ENCODE measurements around the gene RTN4RL1. TPM values are rescaled to one million over a fixed set of nuclear protein-coding genes. Genes with fewer than 3 reads are reported as not detected.

The RTN4RL1 gene
- total RNA-seq, 1 donor from 2014 or later: 12.4 TPM

DNA sequence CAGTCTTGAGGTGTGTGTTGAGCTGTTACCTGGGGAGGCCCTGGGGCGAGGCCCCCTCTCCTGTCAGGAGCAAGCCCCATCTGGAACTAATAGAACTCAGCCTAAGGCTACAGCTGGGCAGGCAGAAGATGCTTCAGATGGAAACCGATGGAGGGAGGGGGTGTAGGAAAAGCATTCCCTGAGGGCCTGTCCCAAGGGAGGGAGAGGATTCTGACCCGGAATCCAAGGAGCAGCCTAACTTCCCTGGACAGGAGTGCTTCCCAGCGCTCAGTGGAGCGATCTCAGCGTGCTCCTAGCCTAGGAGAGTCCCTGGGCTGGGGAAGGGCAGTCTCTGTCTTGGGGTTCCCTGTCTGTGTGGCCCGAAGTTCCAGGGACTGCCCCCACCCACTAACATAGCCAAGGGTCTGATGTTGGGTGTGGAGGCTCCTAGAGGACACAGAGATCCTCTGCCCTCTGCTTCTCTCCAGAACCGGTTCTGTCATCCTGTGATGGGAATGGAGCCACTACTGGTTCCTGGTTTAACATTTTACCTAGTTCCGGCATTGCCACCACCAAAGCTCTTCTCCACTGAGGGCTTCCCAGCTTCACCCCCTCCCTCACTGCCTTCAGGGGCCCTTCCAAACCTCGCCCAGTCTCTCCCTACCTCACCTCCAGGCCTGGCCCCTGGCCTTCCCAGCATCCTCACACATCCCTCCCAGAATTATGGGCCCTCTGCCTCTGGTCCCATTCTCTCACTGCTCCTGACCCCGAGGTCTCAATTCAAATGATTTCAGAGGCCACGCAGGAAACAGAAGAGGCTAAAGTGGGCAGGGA is 58.7 kb downstream of the RTN4RL1 start:
- peak overlapping the region; percentile 85 for H3K27ac Mint-ChIP-seq
- H3K9me3 Mint-ChIP-seq (ENCODE audit: low read depth): no peaks in the 10 kb centered on the region
- TF ChIP-seq, protein P1, sequence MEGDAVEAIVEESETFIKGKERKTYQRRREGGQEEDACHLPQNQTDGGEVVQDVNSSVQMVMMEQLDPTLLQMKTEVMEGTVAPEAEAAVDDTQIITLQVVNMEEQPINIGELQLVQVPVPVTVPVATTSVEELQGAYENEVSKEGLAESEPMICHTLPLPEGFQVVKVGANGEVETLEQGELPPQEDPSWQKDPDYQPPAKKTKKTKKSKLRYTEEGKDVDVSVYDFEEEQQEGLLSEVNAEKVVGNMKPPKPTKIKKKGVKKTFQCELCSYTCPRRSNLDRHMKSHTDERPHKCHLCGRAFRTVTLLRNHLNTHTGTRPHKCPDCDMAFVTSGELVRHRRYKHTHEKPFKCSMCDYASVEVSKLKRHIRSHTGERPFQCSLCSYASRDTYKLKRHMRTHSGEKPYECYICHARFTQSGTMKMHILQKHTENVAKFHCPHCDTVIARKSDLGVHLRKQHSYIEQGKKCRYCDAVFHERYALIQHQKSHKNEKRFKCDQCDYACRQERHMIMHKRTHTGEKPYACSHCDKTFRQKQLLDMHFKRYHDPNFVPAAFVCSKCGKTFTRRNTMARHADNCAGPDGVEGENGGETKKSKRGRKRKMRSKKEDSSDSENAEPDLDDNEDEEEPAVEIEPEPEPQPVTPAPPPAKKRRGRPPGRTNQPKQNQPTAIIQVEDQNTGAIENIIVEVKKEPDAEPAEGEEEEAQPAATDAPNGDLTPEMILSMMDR (IDR thresholded peaks at IDR 0.05; ENCODE audit: unreplicated experiment): no peak
- no peaks in the 10 kb centered on the region for H3K27me3 Mint-ChIP-seq
- H3K36me3 Mint-ChIP-seq (ENCODE audit: insufficient read depth): no peaks in the 10 kb centered on the region
- peaks cover 30% of the 10 kb centered on the region for H3K4me1 Mint-ChIP-seq (ENCODE audit: low read depth)
- DNase-seq (ENCODE audit: low spot score, unreplicated experiment): no peak
- H3K4me3 Mint-ChIP-seq (ENCODE audit: low read depth): no peak overlapping the region

DNA sequence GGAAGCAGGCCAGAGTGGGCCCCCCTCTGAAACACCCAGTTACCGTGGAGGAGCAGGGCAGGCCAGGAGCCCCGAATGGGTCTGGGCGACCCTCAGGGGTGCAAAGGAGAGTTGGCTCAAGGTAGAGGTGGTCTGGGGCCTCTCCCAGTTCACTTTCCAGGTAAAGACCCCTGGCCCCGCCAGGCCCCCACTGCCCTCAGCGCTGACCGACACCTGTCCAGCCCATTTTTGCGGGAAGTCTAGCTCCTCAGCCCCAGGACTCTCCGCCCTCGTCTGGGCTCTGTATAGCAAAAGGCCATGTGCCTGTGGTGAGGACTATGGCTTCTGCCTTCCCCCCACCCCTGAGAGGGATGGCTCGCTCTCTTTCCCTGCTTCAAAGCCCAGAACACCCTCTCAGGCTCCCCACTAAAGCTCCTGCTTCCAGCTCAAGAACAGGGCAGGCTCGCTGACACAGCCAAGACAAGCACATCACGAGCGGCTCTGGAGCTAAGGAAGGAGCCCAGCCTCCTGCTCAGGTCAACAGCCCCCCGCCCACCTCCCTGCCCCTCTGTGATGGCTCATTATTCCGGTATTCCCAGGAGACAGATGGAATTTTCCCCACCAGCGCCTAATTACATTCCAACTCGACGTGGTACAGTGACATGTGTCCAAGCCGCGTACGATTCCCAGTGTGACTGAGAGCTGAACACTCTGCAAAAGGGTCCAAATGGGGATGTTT is 59.4 kb downstream of the RTN4RL1 start:
- Mint-ChIP-seq H3K27ac (peak overlapping the region; percentile 85), H3K4me3 (ENCODE audit: low read depth) (no peak overlapping the region), H3K9me3 (ENCODE audit: low read depth) (no peaks in the 10 kb centered on the region), H3K27me3 (no peaks in the 10 kb centered on the region), H3K4me1 (ENCODE audit: low read depth) (peaks cover 33% of the 10 kb centered on the region), H3K36me3 (ENCODE audit: insufficient read depth) (no peaks in the 10 kb centered on the region)
- TF ChIP-seq, protein P1 (IDR thresholded peaks at IDR 0.05; ENCODE audit: unreplicated experiment): no peak
- no peak for DNase-seq (ENCODE audit: low spot score, unreplicated experiment)

DNA sequence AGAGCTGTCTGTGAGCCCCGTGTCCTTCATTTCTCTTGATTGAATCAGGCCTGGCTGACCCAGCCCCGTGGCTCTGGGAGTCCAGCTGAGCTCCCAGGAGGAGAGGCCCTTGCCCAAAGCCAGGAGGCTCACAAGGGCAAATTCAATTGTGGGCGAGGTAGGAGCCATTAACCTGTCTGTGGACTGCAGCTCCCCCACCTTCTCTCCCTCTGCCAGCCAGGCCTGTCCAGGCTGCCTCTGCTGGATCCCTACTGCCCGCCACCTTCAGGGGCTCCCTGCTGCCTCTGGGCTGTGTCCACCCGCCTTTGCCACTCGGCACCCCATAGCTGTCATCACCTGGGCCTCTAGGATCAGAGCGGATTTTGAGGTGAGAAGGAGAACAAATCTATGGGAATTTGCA is 61.9 kb downstream of the RTN4RL1 start:
- Mint-ChIP-seq H3K36me3 (ENCODE audit: insufficient read depth) (no peaks in the 10 kb centered on the region), H3K9me3 (ENCODE audit: low read depth) (no peaks in the 10 kb centered on the region), H3K4me1 (ENCODE audit: low read depth) (peaks cover 40% of the 10 kb centered on the region), H3K27me3 (no peaks in the 10 kb centered on the region), H3K4me3 (ENCODE audit: low read depth) (no peak overlapping the region), H3K27ac (no peak overlapping the region)
- TF ChIP-seq, protein P1 (IDR thresholded peaks at IDR 0.05; ENCODE audit: unreplicated experiment): no peak
- no peak for DNase-seq (ENCODE audit: low spot score, unreplicated experiment)

DNA sequence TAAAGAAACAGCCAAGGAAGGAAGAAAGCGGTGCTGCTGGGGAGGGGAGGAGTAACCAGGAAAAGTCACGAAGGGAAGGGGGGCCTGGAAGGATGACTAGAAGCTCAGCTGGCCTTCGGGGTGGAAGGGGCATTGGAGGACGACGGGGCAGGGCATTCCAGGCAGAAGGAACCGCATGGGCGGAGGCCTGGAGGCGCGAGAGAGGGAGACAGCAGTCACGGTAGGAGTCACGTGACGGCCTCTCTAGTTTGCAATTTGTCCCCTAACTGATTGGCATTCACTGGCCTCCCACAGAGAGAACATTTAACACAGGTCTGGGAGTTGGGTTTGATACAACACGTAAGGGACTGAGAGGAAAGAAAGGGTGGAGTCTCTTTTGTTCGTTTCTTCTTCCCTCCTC is 63.9 kb downstream of the RTN4RL1 start:
- TF ChIP-seq, protein P1 (IDR thresholded peaks at IDR 0.05; ENCODE audit: unreplicated experiment): no peak
- H3K4me3 Mint-ChIP-seq (ENCODE audit: low read depth): no peak overlapping the region
- peak overlapping the region; percentile 22 for H3K27ac Mint-ChIP-seq
- H3K4me1 Mint-ChIP-seq (ENCODE audit: low read depth): peaks cover 26% of the 10 kb centered on the region
- no peak for DNase-seq (ENCODE audit: low spot score, unreplicated experiment)
- no peaks in the 10 kb centered on the region for H3K27me3 Mint-ChIP-seq
- no peaks in the 10 kb centered on the region for H3K9me3 Mint-ChIP-seq (ENCODE audit: low read depth)
- peaks cover under 1% of the 10 kb centered on the region for H3K36me3 Mint-ChIP-seq (ENCODE audit: insufficient read depth)

DNA sequence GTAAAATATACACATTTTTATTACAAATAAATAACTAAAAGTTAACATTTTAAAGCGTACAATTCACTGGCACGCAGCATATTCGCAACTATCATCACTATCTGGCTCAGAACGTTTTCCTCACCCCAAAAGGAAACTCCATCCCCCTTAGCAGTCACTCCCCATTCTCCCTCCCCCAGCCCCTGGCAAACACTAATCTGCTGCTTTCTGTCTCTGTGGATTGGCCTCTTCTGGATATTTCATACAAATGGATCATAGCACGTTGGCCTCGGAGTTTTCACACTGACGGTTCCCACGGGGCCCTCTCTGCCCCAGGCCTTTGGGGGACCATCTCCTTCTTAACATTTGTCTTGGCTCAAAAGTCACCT is 64.6 kb downstream of the RTN4RL1 start:
- Mint-ChIP-seq H3K9me3 (ENCODE audit: low read depth) (no peaks in the 10 kb centered on the region), H3K4me3 (ENCODE audit: low read depth) (no peak overlapping the region), H3K4me1 (ENCODE audit: low read depth) (peaks cover 23% of the 10 kb centered on the region), H3K36me3 (ENCODE audit: insufficient read depth) (peaks cover 1% of the 10 kb centered on the region), H3K27me3 (no peaks in the 10 kb centered on the region), H3K27ac (peak overlapping the region; percentile 1)
- TF ChIP-seq, protein P1 (IDR thresholded peaks at IDR 0.05; ENCODE audit: unreplicated experiment): no peak
- DNase-seq (ENCODE audit: low spot score, unreplicated experiment): no peak
